ENCODE measurements around the gene PARVB. TPM values are rescaled to one million over a fixed set of nuclear protein-coding genes. Genes with fewer than 3 reads are reported as not detected.

The PARVB gene
- total RNA-seq, 1 donor from 2014 or later: 49.3 TPM

- intact Hi-C loops (cut with DNase I): no loop called here
- ATAC-seq: no peak
Observed at GRCh38 chr22:44151676-44152075, 127.6 kb downstream of the PARVB start.

GRCh38 chr22:44153710-44154109, 129.6 kb downstream of the PARVB start:
- intact Hi-C loops (cut with DNase I): no loop called here
- H3K4me1 ChIP-seq: no peaks in the 10 kb centered on the region
- ATAC-seq: no peak
- no peaks in the 10 kb centered on the region for H3K27me3 ChIP-seq
- peaks cover 19% of the 10 kb centered on the region for H3K36me3 ChIP-seq
- H3K4me3 ChIP-seq: no peak overlapping the region
- no peak overlapping the region for H3K27ac ChIP-seq
- no peak for TF ChIP-seq CTCF (IDR thresholded peaks at IDR 0.05)
- H3K9me3 ChIP-seq: no peaks in the 10 kb centered on the region
- DNase-seq: no peak

More at GRCh38 chr22:44151676-44152075, 127.6 kb downstream of the PARVB start:
- no peaks in the 10 kb centered on the region for H3K4me1 ChIP-seq
- no peaks in the 10 kb centered on the region for H3K9me3 ChIP-seq
- DNase-seq: no peak
- H3K27ac ChIP-seq: no peak overlapping the region
- no peak overlapping the region for H3K4me3 ChIP-seq
- peaks cover 11% of the 10 kb centered on the region for H3K36me3 ChIP-seq
- H3K27me3 ChIP-seq: no peaks in the 10 kb centered on the region
- TF ChIP-seq CTCF (IDR thresholded peaks at IDR 0.05): no peak

- no peak for TF ChIP-seq CTCF (IDR thresholded peaks at IDR 0.05)
- Histone ChIP-seq H3K4me1 (no peaks in the 10 kb centered on the region), H3K27ac (no peak overlapping the region), H3K27me3 (no peaks in the 10 kb centered on the region), H3K9me3 (no peaks in the 10 kb centered on the region), H3K4me3 (no peak overlapping the region), H3K36me3 (peaks cover 16% of the 10 kb centered on the region)
- ATAC-seq: no peak
- intact Hi-C loops (cut with DNase I): no loop called here
- no peak for DNase-seq
Observed at GRCh38 chr22:44154436-44154942, 130.4 kb downstream of the PARVB start.

- ATAC-seq (no peak), DNase-seq (no peak)
- TF ChIP-seq CTCF (IDR thresholded peaks at IDR 0.05): no peak
- H3K27ac ChIP-seq: no peak overlapping the region
- intact Hi-C loops (cut with DNase I): no loop called here
- peaks cover 16% of the 10 kb centered on the region for H3K36me3 ChIP-seq
- H3K4me3 ChIP-seq: no peak overlapping the region
- no peaks in the 10 kb centered on the region for H3K27me3 ChIP-seq
- H3K4me1 ChIP-seq: no peaks in the 10 kb centered on the region
- H3K9me3 ChIP-seq: no peaks in the 10 kb centered on the region
Observed at GRCh38 chr22:44155115-44155514, 131.0 kb downstream of the PARVB start.

- TF ChIP-seq CTCF (IDR thresholded peaks at IDR 0.05): no peak
- H3K4me3 ChIP-seq: no peak overlapping the region
- H3K36me3 ChIP-seq: peaks cover 12% of the 10 kb centered on the region
- intact Hi-C loops (cut with DNase I): no loop called here
- H3K27me3 ChIP-seq: no peaks in the 10 kb centered on the region
- H3K4me1 ChIP-seq: no peaks in the 10 kb centered on the region
- no peak for DNase-seq
- H3K27ac ChIP-seq: no peak overlapping the region
- H3K9me3 ChIP-seq: no peaks in the 10 kb centered on the region
- no peak for ATAC-seq
Observed at GRCh38 chr22:44157916-44158618, 134.0 kb downstream of the PARVB start.

Data from upper lobe of right lung (tissue), 1 donor.